SK-N-SH (cell line): ENCODE data around the gene EPHB2. TPM values are rescaled to one million over a fixed set of nuclear protein-coding genes. Genes with fewer than 3 reads are reported as not detected.
A peak's percentile ranks its signal among the peaks of the same experiment; 100 is the strongest.

Source experiments
- CTCF ChIA-PET: fragments of 300-600, 350-600 bp; formaldehyde crosslinking; extraction: SDS; loops from one replicate; lab custom pipeline; 2021; lab: Yijun Ruan, JAX
- POLR2A ChIA-PET: fragments of 350-600 bp; sonication (Branson Sonifier 250); formaldehyde crosslinking; extraction: SDS; loops from one replicate; lab custom pipeline; 2020; ENCODE audit warnings: antibody characterized with exemption, inconsistent platforms; lab: Yijun Ruan, JAX
- DNase-seq: peaks from one replicate; pipeline ENCODE4 v3.0.0; 2012
- H2AFZ ChIP-seq: fragments of 200-600 bp; sonication (generic); 2 replicates; pipeline ENCODE4 v1.8.1; 2016; ENCODE audit warnings: antibody characterized with exemption, mild to moderate bottlenecking, low read depth
- H3F3A ChIP-seq: fragments of 200-600 bp; sonication (generic); replicated peaks from 2 replicates; pipeline ENCODE3; 2016; ENCODE audit warnings: antibody characterized with exemption, mild to moderate bottlenecking; ENCODE audit not compliant: insufficient read depth
- H3K27ac ChIP-seq, 2 experiments: fragments of 200-500 bp in 1 of 2; fragments of 200-600 bp in 1 of 2; sonication (Bioruptor generic) in 1 of 2; sonication (generic), shearing (Covaris generic) in 1 of 2; 2 replicates each; pipeline versions ENCODE4 v1.5.1 to v1.6.1; 2014 to 2016; ENCODE audit warnings: low read depth in 2 of 2, inconsistent platforms in 1 of 2, low read length in 1 of 2, mild to moderate bottlenecking in 1 of 2, mixed read lengths in 1 of 2
- H3K27me3 ChIP-seq: fragments of 200-600 bp; sonication (generic), shearing (Covaris generic); 2 replicates; pipeline ENCODE4 v1.6.1; 2016; ENCODE audit warnings: mixed run types; ENCODE audit not compliant: insufficient read depth
- H3K36me3 ChIP-seq, 2 experiments: fragments of 200-500 bp in 1 of 2; fragments of 200-600 bp in 1 of 2; sonication (Bioruptor generic) in 1 of 2; sonication (generic) in 1 of 2; replicated peaks in 1 of 2; 2 replicates each; pipeline versions ENCODE3 to v1.5.1; 2014 to 2016; ENCODE audit warnings: low read length in 1 of 2, mild to moderate bottlenecking in 1 of 2; ENCODE audit not compliant: insufficient read depth in 2 of 2, control insufficient read depth in 1 of 2
- H3K4me1 ChIP-seq, 2 experiments: fragments of 200-500 bp in 1 of 2; fragments of 200-600 bp in 1 of 2; sonication (Bioruptor generic) in 1 of 2; sonication (generic), shearing (Covaris generic) in 1 of 2; 2 replicates each; pipeline versions ENCODE4 v1.5.1 to v1.6.1; 2014 to 2016; ENCODE audit warnings: low read depth in 1 of 2, low read length in 1 of 2, mixed run types in 1 of 2; ENCODE audit not compliant: insufficient read depth in 2 of 2, control insufficient read depth in 1 of 2
- H3K4me2 ChIP-seq: fragments of 200-600 bp; sonication (generic), shearing (Covaris generic); 2 replicates; pipeline ENCODE4 v1.6.1; 2017; ENCODE audit warnings: mixed run types
- H3K4me3 ChIP-seq, 2 experiments: fragments of 200-500 bp in 1 of 2; fragments of 200-600 bp in 1 of 2; sonication (Bioruptor generic) in 1 of 2; sonication (generic), shearing (Covaris generic) in 1 of 2; 2 replicates each; pipeline versions ENCODE4 v1.5.1 to v1.8.1; 2014 to 2016; ENCODE audit warnings: low read depth in 2 of 2, inconsistent platforms in 1 of 2, low read length in 1 of 2, mild to moderate bottlenecking in 1 of 2, mixed read lengths in 1 of 2, moderate library complexity in 1 of 2
- H3K79me2 ChIP-seq: fragments of 200-600 bp; sonication (generic); 2 replicates; pipeline ENCODE4 v1.8.1; 2017; ENCODE audit warnings: mild to moderate bottlenecking; ENCODE audit not compliant: insufficient read depth
- H3K9ac ChIP-seq: fragments of 200-600 bp; sonication (generic); 2 replicates; pipeline ENCODE4 v1.6.1; 2017; ENCODE audit warnings: mixed run types
- H3K9me2 ChIP-seq: fragments of 200-600 bp; sonication (generic); 2 replicates; pipeline ENCODE4 v1.6.1; 2017; ENCODE audit warnings: mixed run types
- H3K9me3 ChIP-seq: fragments of 200-600 bp; sonication (generic); 2 replicates; pipeline ENCODE4 v1.6.1; 2017; ENCODE audit warnings: mixed run types, mild to moderate bottlenecking, moderate library complexity
- H4K20me1 ChIP-seq: fragments of 200-600 bp; sonication (generic); 2 replicates; pipeline ENCODE4 v1.6.1; 2017; ENCODE audit warnings: mild to moderate bottlenecking, mixed run types; ENCODE audit not compliant: insufficient read depth
- GABPA ChIP-seq: IDR thresholded peaks from 2 replicates; pipeline ENCODE4 v1.4.0; 2012; ENCODE audit warnings: low read depth, mild to moderate bottlenecking
- JUND ChIP-seq: IDR thresholded peaks from 2 replicates; pipeline ENCODE4 v1.4.0; 2012
- MAX ChIP-seq: IDR thresholded peaks from 2 replicates; pipeline ENCODE4 v1.4.0; 2012; ENCODE audit warnings: low read depth
- MEF2A ChIP-seq: IDR thresholded peaks from 2 replicates; pipeline ENCODE4 v1.4.0; 2012; ENCODE audit warnings: low read depth, borderline replicate concordance
- NFIC ChIP-seq: IDR thresholded peaks from 2 replicates; pipeline ENCODE4 v1.4.0; 2012; ENCODE audit warnings: borderline replicate concordance
- NRF1 ChIP-seq: IDR thresholded peaks from 2 replicates; pipeline ENCODE4 v1.6.1; 2012; ENCODE audit warnings: low read depth, mild to moderate bottlenecking, low read length
- POLR2AphosphoS5 ChIP-seq: IDR thresholded peaks from 2 replicates; pipeline ENCODE4 v1.6.1; 2012; ENCODE audit warnings: low read depth, low read length
- RAD21 ChIP-seq: IDR thresholded peaks from 2 replicates; pipeline ENCODE4 v1.6.1; 2012; ENCODE audit warnings: mild to moderate bottlenecking, low read length
- RCOR1 ChIP-seq: fragments of 150-350 bp; IDR thresholded peaks from 2 replicates; pipeline ENCODE4 v1.6.1; 2017; ENCODE audit warnings: antibody characterized with exemption, low read length
- RFX5 ChIP-seq: IDR thresholded peaks from 2 replicates; pipeline ENCODE4 v1.6.1; 2012; ENCODE audit warnings: mild to moderate bottlenecking, improper control_type of control experiment, low read length
- SIN3A ChIP-seq: IDR thresholded peaks from 2 replicates; pipeline ENCODE4 v1.6.1; 2012; ENCODE audit warnings: low read depth, mild to moderate bottlenecking, low read length, moderate library complexity, borderline replicate concordance
- SMC3 ChIP-seq: IDR thresholded peaks from 2 replicates; pipeline ENCODE4 v1.6.1; 2012; ENCODE audit warnings: low read depth, low read length, improper control_type of control experiment
- TEAD4 ChIP-seq: IDR thresholded peaks from 2 replicates; pipeline ENCODE4 v1.4.0; 2012; ENCODE audit warnings: mild to moderate bottlenecking, borderline replicate concordance; ENCODE audit not compliant: insufficient read depth
- ZBTB33 ChIP-seq: IDR thresholded peaks from 2 replicates; pipeline ENCODE4 v1.4.0; 2012; ENCODE audit warnings: low read depth, borderline replicate concordance
- WGBS: methylation state at CpG from one replicate; pipeline ENCODE4 v1.1.6; 2017; ENCODE audit warnings: low lambda C conversion rate; 5-methylcytosine and 5-hydroxymethylcytosine counted together
- polyA plus RNA-seq, 3 experiments: library from polyadenylated mRNA; depleted of rRNA; stranded (reverse); fragments of >200 nt; gene quantifications; 2 replicates each; pipeline ENCODE4 v1.2.3, GENCODE V29; 2012

Gene EPHB2
- polyA plus RNA-seq, 1 of the 3 experiments (the other 2 are of a cell fraction), result 25.2 TPM

GRCh38 chr1:22951796-22952195 is 241.2 kb downstream of the EPHB2 start (continued):
- TF ChIP-seq RAD21 (no peak), TEAD4 (no peak), ZBTB33 (no peak)

GRCh38 chr1:22952694-22953056 is 242.0 kb downstream of the EPHB2 start:
- TF ChIP-seq POLR2AphosphoS5, result no peak
- no peak for TF ChIP-seq RCOR1
- TF ChIP-seq MEF2A, result no peak
- peak; percentile 19; the same call in 1 of the 2 replicates for TF ChIP-seq NFIC
- TF ChIP-seq GABPA, result no peak
- ChIA-PET CTCF (interaction anchor here (1.0 to 3.5 kb wide), 3 partner anchors 12 to 286 kb away, joined by 3 to 20 read pairs (median 5); no protein-coding TSS in a partner anchor), POLR2A (no interaction called here)
- DNase-seq, result no peak
- Histone ChIP-seq H3K27me3 (peaks cover 36% of the 10 kb centered on the region), H3K27ac (no peak overlapping the region), H3K4me1 (no peaks in the 10 kb centered on the region; a peak in 1 of 4 replicates), H3K9me2 (no peaks in the 10 kb centered on the region), H3K9me3 (no peaks in the 10 kb centered on the region), H3K36me3 (no peaks in the 10 kb centered on the region), H3K4me3 (no peak overlapping the region), H3K4me2 (no peak overlapping the region), H3K79me2 (no peaks in the 10 kb centered on the region), H3F3A (no peaks in the 10 kb centered on the region), H3K9ac (no peak overlapping the region), H4K20me1 (no peaks in the 10 kb centered on the region), H2AFZ (no peak overlapping the region)
- 68% methylated on average over 5 of the region's 5 CpGs for WGBS

- Histone ChIP-seq H3K9ac (no peak overlapping the region), H3K4me2 (no peak overlapping the region), H3K27ac (no peak overlapping the region), H3F3A (no peaks in the 10 kb centered on the region), H3K36me3 (no peaks in the 10 kb centered on the region), H3K9me3 (no peaks in the 10 kb centered on the region), H4K20me1 (no peaks in the 10 kb centered on the region), H3K9me2 (no peaks in the 10 kb centered on the region), H3K79me2 (no peaks in the 10 kb centered on the region), H3K4me3 (no peak overlapping the region), H3K4me1 (no peaks in the 10 kb centered on the region; a peak in 1 of 4 replicates), H3K27me3 (peaks cover 36% of the 10 kb centered on the region), H2AFZ (no peak overlapping the region)
- WGBS, result 26% methylated on average over 30 of the region's 92 CpGs
- ChIA-PET POLR2A (no interaction called here), CTCF (interaction anchor here (1.0 to 3.5 kb wide), 3 partner anchors 11 to 286 kb away, joined by 3 to 20 read pairs (median 5); no protein-coding TSS in a partner anchor)
- TF ChIP-seq SMC3 (no peak), SIN3A (no peak), MAX (no peak), NFIC (peak; percentile 3; the same call in 1 of the 2 replicates), JUND (no peak), NRF1 (0 out of 2 replicates have a peak, but pooled peaks have one; percentile 32), RFX5 (no peak)
- peak; percentile 74 for DNase-seq
Observed at GRCh38 chr1:22953057-22953739, 242.6 kb downstream of the EPHB2 start.
